ENCODE results near the gene TRABD2B.
"Not testable (repeated sequence)": the region's sequence is repeated elsewhere in the genome, so short reads cannot be mapped to it uniquely, and the experiment has no call there.

The TRABD2B gene

GRCh38 chr1:47965816-47966215 lies 31.4 kb downstream of the TRABD2B start:
- no peak for DNase-seq

DNA sequence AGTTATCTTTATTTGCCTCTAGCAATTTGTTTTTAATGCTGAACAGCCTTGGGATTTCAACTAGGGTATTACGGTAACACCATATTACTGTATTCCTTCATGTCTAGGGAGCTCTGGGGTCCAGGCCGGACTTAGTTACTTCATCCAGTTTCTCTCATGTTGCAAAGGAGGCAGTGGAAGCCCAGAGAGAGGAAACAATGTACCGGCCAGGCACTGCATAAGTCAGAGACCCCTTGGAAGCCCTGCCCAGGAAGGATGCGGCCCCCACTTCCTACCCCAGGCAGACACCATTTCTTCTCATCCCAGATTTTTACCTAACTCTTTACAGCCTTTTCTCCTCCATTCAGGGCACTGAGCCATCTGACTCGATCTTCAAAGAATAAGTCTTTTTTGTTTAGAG lies 32.5 kb downstream of the TRABD2B start:
- no peak for DNase-seq

- peak; percentile 28 for DNase-seq
Measured at GRCh38 chr1:47963568-47964358, 33.4 kb downstream of the TRABD2B start.

- no peak for DNase-seq
Measured at GRCh38 chr1:47962750-47963492, 34.3 kb downstream of the TRABD2B start.

- DNase-seq: not testable (repeated sequence)
Measured at GRCh38 chr1:47961835-47962234, 35.4 kb downstream of the TRABD2B start.

- DNase-seq: not testable (repeated sequence)
Measured at GRCh38 chr1:47956491-47956890, 40.7 kb downstream of the TRABD2B start.

DNA sequence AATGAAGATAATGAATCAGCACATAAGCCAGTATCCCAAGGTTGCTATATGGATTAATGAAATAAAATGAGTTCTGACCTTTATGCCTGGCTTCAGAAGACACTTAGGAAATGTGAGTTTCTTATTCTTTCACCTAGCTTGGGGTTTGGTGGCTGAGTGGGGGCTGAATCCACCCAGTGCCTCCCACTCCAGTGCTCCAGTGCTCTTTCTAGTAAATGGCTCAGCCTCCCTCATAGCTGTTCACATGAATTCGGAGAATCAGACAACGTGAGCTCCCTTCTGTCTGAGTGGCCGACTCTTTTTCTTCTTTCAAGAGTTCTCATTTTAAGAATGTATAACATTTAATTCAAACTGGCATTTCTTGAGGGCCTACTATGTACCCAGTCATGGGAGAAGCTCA lies 43.5 kb downstream of the TRABD2B start:
- no peak for DNase-seq

DNA sequence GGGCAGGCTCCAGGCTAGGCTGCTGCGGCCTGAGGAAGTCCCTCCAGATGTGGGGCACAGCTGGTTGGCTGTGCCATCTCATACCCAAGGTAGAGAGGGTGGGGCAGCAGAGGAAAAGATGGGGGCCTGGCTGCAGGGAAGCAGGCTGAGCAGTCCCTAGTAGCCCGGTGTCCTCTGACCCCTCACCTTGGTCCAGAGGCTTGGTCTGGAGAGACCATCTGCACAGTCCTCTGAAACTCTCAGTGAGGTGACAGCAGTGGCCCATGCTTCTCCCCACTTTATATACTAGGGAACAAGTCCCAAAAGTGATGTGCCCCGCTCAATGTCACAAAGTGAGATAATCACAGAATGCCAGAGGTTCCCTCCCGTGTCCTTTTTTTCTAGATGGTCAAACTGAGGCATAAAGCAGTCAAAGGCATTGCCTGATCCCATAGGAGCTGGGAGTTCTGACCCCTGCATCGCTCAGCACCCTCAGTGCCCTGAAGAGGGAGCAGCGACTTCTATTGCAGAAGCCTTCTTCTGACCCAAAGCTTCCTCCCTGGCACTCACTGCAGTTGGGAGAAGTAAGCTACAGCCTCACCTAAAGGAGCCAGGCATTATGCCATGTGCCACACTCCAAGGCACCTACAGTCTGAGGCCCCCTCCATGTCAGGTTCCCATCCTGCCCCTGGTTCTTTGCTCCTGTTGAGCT lies 45.5 kb downstream of the TRABD2B start:
- DNase-seq: no peak

- no peak for DNase-seq
Measured at GRCh38 chr1:47951026-47951425, 46.2 kb downstream of the TRABD2B start.

DNA sequence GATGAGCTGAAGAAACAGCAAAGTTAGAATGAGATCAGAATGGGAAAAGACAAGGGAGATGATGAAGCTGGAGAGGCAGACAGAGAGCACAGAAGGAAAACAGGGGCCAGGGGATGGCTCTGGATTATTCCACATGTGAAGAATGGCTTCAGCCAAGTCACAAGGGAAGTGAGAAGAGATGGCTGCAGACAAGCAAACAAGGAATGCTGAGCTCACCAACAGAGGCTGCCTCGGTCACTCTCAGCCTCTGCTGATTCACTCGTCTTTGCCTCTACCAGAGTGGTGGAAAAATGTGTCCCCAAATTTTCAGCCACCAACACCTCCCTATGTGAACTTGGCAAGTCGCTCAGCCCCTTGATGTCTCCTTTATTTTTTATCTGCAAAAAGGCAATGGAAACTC lies 46.7 kb downstream of the TRABD2B start:
- no peak for DNase-seq

DNA sequence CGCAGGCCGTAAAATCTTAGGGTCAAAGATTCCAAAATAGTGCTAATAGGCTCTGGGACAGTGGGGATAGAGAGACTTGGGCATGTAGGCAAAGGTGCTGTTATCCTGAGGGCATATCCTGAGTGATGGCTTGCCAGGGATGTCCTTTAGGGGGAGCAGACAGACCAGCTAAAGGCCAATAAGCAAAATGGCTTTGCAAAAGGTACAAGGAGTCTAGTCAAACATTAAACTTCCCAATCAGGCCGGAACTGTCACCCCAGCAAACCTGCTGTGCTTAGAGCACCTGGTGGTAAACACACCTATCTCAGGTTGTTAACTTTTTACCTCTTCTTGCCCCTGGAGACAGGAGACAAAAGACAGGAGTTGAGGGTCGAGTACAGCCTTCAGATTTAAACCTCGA lies 49.1 kb downstream of the TRABD2B start:
- DNase-seq: no peak

- no peak for DNase-seq
Measured at GRCh38 chr1:47947531-47947930, 49.7 kb downstream of the TRABD2B start.

- no peak for DNase-seq
Measured at GRCh38 chr1:47944561-47944960, 52.6 kb downstream of the TRABD2B start.

DNA sequence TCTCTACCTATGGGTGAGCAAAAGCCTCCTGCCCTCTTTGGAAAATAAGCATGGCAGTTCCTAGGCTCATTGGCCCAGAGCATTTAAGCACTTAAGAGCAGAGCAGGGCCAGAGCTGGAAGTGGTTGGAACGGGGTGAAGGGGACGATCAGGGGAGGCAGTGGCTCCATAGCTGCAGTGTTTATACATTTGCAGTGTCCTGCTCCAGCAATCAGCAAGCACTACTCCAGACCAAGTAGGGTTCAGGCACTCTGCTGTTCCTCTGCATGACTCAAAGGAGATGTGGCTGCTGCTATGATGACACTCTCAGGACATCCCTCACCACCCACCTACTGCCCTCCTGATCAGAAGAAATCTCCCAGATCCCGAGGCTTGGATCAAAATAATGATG lies 55.0 kb downstream of the TRABD2B start:
- DNase-seq: no peak

- DNase-seq: peak; percentile 50
Measured at GRCh38 chr1:47941609-47942239, 55.5 kb downstream of the TRABD2B start.

- DNase-seq: peak; percentile 81
Measured at GRCh38 chr1:47940779-47941178, 56.4 kb downstream of the TRABD2B start.

DNA sequence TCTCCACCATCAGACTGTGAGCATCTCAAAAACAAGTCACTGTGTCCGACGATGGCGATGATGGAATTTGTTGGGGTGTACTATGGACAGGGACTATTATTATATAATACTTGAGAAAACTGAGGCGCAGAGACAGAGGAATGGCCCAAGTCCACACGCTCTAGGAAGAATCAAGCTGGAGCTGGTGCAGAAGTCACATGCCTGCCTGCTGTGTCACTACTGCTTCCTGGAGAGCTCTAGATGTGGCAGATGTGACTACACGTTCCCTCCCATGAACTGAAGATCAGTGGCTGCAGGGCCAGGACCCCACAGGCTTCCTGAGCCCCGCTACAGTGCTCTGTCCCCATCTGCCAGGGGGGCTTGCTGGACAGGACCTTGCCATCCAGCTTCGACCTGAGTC lies 56.9 kb downstream of the TRABD2B start:
- DNase-seq: peak; percentile 57

DNA sequence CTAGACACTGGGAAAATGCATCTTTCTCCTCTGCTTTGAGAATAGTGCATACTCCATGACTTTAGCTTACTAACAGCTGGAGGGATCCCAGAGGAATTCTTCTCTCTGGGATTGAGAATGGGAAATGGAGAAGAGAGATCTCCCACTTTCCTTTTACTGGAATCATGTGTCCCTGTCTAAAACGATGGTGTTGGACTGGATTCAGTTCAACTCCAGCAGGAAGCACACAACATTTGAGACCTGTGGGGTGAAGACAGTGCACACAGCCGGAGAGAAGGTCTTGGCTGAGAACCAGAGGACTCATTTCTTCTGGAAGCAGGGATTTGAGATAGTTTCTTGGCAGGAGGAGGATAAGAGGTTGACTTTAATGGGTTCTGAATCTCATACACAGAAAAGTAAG lies 58.7 kb downstream of the TRABD2B start:
- DNase-seq: peak; percentile 71

DNA sequence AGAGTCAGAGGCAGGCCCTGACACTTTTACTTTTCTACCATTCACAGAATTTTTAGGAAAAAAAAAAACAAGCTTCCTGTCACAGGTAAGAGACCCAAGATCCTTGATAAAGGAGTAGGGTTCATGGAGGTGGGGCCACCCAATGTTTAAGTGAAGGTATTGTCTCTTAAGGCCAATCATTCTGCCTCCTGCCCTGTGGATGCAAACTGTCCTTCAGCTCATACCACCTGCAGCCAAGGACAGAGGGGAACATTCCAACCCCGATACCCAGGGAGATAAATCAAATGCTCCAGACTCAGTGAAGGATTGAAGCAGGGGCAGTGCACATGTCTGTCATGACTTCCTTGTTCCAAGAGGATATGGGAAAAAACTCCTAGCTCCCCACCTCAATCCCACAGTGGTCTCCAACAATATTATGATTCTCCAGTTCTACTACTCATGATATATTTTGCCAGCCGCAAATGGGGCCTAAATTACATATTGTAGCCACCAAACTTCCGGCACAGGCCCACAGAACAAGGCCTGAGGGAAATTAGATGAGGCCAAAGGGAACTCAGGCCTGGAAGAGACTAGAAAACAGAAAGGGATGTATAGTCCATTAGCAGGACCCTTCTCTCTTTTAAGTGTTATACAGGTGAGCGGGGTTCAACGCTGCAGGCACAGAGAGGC lies 59.5 kb downstream of the TRABD2B start:
- no peak for DNase-seq

DNA sequence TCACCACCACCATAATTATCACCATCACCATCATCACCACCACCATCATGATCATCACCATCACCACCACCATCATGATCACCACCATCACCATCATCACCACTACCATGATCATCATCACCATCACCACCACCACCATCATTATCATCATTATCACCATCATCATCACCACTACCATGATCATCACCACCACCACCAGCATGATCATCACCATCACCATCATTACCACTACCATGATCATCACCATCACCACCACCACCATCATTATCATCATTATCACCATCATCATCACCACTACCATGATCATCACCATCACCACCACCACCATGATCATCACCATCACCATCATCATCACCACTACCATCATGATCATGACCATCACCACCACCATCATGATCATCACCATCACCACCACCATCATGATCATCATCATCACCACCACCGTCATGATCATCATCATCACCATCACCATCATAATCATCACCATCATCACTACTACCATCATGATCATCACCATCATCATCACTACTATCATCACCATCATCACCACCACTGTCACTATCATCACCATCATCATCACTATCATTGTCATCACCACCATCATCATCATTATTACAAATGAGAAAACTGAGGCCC lies 60.2 kb downstream of the TRABD2B start:
- no peak for DNase-seq

- DNase-seq: no peak
Measured at GRCh38 chr1:47935856-47936255, 61.3 kb downstream of the TRABD2B start.

DNA sequence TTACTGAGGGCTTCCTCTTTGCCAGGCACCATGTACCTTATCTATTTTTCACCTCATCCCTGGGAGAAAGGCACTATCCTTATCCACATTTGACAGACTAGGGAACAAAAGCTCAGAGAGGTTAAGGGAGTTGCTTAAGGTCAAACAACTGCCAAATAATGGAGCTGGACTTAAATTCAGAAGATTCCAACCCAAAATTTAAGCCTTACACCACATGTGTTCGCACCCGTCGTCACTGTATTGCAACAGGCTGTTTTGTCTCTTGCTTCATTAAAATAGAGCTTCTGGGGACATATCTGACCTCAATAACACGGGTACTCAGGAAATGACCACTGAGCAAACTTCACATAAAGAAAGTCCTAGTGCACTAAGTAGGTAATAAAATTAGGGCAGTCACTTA lies 62.0 kb downstream of the TRABD2B start:
- DNase-seq: no peak
